HG03066 (cell line): ENCODE measurements around the gene DNAJB2.
"Not testable (repeated sequence)": the region's sequence is repeated elsewhere in the genome, so short reads cannot be mapped to it uniquely, and the experiment has no call there.

ENCODE experiments used
- ATAC-seq: cut with Tn5 transposase; IDR thresholded peaks from one replicate; pipeline ENCODE4 v1.9.1; 2021; ENCODE audit warnings: low read depth; ENCODE audit not compliant: unreplicated experiment

Gene DNAJB2

DNA sequence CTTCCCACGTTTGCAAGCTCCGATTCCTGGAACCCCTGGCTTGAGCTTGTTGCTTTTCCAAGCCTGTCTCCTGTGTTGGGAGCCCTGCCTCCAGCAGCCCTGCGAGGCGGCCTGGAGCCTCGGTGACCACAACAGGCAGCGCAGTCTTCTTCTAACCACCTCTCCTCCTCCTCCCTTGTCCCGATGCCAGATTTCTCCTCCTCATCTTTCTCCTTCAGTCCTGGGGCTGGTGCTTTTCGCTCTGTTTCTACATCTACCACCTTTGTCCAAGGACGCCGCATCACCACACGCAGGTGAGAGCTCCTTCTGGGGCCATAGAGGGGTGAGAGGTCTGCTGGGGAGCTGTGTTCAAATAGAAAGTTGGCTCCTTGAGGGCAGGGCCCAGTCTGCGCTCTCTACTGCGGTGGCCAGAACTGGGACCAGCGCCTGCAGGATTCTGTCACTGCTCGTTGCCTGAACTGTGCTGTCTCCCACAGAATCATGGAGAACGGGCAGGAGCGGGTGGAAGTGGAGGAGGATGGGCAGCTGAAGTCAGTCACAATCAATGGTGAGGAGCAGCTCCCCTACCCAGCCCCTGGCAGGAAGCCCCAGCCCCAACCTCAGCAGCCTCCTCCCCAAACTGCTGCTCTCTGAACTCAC, 3.9 kb downstream of the DNAJB2 start:
- ATAC-seq: no peak

DNA sequence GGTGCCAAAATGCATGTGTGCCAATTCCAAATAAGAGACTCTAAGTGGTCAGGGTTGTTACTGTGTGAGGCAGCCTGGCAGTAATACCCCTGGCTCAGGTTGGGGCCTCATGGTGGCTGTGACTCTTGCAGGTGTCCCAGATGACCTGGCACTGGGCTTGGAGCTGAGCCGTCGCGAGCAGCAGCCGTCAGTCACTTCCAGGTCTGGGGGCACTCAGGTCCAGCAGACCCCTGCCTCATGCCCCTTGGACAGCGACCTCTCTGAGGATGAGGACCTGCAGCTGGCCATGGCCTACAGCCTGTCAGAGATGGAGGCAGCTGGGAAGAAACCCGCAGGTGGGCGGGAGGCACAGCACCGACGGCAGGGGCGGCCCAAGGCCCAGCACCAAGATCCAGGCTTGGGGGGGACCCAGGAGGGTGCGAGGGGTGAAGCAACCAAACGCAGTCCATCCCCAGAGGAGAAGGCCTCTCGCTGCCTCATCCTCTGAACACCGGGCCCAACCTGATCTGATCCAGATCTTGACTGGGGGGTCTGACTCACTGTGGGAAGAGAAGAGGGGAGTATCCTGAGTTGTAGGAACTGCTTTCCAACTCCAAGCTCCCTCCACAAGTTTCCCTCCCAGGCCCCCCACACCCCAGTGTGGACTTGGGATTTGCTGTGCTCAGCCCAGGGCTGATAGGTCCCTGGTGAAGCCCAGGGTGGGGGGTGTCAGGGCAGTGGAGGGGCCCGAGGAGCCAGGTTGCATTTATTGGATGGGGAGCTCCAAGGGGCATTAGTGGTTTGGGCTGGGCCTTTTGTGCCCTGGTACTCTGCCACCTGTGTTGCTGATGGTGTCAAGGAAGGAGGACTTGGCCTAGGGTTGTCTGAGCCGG, 5.6 kb downstream of the DNAJB2 start:
- ATAC-seq: no peak

DNA sequence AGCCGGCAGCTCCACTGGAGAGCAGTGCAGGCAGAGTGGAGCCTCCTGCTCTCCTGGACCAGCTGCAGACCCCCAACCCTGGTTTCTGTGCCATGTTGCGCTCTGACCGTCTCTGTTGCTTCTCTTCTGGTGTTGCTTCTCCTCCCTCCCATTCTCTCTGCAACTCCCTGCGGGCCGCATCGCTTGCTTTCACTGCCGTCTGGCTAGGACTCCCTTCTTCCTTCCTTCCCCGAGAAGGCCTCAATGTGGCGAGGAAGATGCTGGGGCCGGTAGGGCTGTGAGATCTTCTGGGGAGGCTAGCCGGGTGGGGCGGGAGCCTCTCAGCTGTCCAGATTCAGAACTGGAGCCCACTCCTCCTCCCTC, 6.2 kb downstream of the DNAJB2 start:
- ATAC-seq: no peak

DNA sequence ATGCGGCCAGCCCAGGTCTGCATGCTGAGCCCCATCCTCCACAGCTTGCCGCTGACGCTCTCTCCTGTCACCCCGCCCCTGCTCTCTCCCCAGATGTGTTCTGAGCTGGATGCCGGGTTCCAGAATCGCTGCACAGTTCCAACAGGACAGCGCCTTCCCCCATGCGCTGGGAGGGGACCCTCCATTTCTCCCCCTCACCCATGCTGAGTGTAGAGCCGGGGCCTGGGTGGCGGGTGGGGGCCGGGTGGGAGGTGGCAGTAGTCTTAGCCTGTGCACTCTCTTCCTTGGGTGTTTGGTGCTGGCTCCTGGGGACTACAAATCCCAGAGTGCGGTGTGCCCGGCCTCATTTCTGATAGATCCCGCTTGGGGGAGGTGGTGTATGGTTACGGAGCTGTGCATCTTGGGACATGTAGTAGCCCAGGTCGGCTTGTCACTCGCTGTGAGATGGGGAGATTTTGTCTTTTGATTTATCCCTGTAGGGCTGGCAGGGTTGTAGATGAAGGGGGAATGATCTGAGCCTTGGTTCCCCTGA, 6.8 kb downstream of the DNAJB2 start:
- ATAC-seq: no peak

DNA sequence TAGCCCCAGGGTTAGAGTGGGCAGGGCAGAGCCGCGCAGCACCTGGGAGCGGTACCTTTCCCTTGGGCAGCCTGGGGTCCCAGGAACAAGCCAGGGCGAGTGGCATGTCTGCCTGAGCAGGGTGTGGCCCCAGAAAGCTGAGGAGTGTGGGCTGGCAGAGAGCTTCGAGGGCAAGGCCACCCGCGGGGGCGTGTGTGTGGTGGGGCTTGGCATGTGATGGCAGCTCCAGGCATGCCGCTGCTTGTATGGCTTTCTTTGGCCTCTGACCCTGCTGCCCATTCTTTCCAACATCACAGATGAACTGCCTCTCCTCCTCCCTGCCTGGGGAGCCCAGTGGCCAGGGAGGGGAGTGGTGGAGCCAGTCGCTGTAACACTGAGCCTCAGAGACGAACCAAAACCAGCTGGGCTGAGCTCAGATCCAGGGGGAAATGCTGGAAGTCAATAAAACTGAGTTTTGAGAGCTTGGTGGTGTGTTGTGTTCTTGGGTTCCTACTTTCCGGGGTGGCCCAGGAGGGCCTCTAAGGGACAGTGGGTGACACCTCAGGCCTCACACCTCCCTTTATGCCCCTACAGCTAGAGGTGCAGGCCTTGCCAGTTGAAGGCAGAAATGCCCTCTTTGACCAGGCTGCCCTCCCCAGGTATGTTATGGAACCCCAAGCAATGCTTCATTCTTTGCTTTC, 7.4 kb downstream of the DNAJB2 start:
- no peak for ATAC-seq

DNA sequence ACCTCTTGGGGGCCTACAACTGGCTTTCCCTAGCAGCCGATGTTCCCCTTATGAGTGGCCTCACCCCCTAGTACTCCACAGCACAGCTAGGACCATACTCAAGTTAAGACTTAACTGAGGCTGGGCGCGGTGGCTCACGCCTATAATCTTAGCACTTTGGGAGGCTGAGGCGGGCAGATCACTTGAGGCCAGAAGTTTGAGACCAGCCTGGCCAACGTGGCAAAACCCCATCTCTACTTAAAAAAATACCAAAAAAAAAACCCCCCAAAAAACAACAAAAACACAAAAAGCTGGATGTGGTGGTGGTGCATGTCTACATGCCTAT, 7.9 kb downstream of the DNAJB2 start:
- not testable (repeated sequence) for ATAC-seq

DNA sequence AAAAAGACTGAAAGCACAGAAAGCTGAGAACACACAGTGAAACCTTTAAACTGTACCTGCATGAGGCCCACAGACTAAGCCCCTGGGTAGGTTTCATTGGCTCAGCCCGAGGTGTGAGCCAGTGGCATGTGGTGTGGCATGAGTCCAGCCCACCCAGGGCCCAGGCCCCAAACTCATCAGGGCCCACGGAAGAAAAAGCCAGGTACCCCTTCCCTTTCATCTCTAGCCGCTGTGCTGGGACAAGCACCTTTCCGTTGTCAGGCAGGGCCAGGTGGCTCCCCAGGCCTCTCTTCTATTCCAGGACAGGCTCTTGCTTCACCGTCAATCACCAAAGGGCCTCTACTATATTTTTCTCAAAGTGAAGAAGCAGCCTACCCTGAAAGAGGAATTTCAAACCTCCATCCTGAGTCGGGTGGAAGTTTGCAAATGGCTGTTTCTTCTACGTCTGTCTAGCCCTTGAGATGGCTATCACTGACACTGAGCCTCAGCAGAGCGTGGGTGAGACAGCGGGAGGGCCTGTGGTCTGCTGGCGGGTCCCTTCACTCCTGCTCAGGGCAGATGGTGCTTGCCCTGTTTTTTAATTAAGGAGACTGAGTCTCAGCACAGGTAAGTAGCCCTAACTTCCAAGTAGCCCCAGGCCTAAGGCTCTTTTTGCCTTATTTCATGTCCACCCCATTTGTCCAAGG, 8.6 kb downstream of the DNAJB2 start:
- ATAC-seq: no peak

DNA sequence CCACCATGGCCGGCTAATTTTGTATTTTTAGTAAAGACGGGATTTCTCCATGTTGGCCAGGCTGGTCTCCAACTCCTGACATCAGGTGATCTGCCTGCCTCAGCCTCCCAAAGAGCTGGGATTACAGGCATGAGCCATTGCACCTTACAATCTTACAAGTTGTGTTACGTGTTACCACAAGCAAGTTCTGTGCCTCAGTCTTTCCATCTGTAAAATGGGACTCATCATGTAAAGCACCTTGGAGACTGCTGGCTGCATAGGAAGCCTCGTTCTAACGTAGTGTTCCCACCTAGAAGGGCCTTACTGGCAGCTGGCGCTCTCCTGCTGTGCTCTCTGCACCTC, 10.0 kb downstream of the DNAJB2 start:
- ATAC-seq: no peak

DNA sequence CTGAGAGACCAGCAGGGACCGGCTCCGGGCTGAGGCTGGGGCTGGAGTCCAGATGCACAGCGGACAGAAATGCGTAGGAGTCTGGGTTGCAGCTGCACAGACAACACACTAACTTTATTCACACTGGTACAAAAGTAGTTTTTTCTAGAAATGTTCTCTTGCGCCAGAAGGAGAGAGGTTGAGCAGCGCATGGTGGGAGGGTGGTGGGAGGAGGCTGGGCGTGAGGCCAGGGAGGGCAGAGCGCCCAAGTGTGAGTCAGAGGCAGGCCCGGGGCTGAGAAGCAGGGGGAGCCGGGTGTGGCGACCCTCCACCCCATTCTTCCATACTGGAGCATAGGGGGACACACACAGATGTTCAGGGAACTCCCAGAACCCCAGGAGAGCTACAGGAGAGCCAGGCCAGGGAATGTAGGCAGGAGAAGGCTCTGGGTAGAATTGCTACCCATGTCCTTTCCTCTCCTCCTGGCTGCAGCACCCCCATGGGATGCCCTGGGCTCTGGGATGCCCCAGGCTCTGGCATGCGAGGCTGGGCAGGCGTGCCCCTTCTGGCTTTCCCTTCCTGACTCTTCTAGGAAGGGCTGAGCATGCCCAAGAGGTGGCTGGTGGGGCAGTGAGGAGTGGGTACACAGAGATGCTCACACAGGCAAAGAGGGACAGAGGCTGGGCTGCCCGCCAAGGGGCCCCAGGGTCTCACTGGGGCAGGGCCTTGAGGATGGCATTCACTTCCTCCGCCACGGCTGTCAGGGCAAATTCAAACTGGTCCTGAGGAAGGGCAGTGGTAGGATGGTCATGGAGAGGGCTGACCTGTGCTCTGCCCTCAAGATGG, 10.6 kb downstream of the DNAJB2 start:
- no peak for ATAC-seq

DNA sequence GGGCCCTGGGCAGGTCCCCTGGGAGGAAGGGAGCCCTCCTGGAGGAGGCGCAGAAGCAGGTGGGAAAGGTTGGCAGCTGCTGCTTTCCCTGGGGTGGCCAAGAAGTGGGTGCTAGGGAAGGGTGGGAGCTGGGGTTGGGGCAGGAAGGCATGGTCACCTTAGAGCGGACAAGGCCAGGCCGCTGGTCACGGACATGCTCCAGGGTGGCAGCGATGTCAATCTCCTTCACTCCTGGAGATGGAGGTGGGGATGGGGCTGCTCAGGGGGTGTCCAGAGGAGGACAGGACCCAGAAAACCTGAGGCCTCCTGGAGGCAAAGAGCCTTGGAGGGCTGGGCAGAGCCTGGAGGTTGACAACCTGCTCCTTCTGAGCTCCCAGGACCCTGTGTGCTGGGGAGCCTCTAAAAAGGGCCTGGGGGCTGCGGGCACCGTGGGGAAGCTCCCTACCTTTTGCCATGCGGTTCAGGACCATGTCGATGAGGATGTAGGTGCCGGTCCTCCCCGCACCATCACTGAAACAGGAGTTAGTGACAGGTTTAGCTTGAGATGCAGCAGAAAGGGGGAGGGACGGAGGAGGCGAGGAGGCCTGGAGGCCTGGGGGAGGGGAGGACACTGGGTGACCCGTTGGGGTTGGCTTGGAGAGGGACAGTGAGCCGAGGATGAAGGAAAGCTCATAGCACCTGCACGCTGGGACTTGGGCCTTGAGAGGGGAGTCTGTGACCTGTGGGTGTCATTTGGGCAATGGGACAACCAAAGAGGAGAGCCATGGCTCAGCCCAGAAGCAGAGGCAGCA, 11.4 kb downstream of the DNAJB2 start:
- no peak for ATAC-seq

DNA sequence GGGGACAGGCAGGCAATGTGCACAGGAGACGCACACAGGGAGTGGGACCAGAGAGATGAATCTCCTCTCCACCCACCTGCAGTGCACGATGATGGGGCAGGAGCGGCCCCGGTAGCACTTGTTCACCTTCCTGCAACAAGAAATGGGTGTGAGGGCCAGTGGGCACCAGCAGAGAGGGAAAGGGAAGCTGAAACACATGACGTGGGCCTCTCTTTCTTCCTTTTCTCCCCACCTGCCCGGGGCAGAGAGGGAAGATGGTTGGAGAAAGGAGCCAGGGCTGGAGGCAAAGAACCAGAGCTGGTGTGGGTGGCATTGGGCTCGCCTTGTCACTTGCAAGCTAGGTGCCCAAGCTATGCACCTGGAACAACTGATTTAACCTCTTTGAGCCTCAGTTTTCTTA, 12.2 kb downstream of the DNAJB2 start:
- ATAC-seq: no peak

DNA sequence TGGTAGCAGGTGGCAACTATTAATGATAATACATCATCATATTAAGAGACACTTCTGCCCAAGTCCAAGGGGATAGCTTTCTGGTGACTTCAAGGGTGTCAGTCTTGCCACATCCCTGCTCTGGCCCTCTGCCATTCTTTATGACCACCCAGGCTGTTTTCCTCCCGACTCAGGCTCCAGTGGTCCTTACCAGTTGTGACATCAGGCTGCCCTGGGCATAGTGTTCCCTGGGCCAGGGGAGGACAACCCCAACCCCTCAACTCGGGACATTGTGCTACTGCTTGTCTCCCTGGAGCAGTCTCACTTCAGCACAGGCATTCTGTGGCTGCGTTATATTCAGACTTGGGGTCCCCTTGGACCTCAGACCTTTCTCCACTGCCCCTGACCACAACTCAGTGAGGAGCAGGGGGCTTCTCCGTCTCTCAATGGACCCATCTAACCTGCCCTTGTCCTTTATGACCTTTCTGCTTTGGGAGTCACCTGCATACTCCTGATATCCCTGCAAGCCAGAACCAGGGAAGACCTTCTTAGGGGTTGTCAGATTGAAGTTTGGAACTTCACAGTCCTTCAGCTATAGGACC, 12.8 kb downstream of the DNAJB2 start:
- ATAC-seq: no peak

DNA sequence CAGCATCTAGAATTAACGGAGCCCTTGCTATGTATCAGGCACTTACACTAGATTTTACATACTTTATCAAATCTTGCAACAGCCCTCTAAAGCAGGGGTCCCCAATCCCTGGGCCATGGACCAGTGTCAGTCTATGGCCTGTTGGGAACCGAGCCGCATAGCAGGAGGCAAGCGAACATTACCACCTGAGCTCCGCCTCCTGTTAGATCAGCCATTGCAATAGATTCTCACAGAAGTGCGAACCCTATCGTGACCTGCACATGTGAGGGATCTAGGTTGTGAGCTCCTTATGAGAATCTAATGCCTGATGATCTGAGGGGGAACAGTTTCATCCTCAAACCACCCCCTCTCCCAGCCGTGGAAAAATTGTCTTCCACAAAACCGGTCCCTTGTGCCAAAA, 13.4 kb downstream of the DNAJB2 start:
- ATAC-seq: no peak

DNA sequence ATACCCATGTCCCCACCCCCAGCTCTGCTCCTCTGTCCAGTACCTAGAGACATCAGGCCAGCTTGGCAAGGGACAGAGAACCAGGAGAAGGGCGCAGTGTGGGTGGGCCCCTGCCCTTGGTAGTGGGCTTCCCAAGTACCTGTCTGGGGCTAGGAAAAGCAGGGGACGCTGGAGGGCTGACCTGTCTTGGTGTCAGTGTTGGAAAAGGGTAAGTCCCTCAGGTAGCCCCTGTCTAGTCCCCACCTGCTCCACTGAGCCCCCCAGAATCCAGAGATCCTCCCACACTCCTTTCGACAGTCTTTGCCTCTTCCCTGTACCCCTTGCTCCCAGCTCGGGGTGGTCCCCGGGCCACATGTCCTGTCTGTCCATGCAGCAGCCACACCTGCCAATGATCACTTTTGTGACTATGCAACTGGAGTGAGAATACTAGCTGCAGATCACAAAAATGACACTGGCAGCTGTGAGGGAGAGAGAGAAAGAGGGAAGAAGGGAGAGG, 14.6 kb downstream of the DNAJB2 start:
- ATAC-seq: no peak

DNA sequence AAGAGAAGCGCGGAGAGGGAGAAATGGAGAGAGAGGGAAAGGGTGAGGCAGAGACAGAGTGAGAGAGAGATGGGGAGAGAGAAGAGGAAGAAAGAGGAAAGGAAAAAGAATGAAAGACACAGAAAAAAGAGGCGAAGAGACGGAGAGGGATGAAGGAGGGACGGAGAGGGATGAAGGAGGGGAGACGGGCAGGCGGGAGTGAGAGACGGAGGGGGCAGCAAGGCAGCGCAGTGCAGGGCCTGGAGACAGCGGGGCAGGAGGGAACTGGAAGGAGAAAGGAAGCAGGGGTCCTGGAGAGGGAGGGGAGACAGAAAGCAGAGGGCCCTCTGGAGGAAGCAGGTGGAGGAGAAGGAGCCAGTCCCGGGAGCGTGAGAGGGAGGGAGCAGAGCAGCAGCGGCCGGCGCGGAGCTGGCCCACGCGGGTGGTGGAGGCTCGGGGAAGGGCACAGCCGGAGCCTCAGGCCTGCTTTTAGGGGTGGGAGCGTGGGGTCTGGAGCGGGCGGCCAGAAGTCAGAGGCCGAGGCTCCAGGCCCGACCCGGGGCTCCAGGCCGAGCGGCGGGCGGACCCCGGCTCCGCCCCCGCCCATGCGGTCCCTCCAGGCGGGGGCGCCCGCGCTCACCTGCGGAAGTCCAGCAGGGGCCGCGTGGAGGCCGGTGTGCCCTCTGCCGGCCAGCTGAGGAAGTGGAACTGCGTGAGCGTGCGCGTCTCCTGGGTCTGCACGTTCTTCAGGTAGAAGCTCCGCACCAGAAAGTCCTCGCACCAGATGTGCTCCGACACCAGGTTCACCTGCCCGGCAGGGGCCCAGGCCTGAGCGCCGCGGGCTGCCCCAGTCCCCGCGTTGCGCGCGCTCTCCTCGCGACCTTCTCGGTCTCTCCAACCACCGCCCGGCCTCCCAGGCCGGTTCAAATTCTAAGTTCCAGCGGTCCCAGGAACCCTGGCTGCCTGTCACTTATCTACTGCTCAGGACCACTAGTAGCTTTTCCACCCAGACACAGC, 15.5 kb downstream of the DNAJB2 start:
- peak; percentile 73 for ATAC-seq

DNA sequence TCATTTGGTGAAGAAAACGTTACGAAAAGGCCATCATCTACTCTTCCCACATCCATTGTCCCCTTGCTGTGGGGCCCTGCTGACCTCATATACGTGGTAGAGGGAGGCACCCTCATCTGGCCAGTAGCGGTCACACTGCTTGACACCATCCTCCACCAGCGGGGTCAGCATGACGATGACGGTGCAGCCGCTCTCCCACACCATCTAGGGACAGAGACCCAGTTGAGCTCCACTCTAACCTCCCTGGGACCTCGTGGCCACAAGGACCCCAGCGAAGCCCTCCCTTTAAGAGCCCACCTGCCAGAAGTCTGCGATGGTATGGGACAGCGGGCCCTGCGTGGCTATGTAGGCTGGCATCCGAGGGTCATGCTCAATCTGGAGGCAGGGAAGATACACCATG, 17.0 kb downstream of the DNAJB2 start:
- ATAC-seq: no peak

DNA sequence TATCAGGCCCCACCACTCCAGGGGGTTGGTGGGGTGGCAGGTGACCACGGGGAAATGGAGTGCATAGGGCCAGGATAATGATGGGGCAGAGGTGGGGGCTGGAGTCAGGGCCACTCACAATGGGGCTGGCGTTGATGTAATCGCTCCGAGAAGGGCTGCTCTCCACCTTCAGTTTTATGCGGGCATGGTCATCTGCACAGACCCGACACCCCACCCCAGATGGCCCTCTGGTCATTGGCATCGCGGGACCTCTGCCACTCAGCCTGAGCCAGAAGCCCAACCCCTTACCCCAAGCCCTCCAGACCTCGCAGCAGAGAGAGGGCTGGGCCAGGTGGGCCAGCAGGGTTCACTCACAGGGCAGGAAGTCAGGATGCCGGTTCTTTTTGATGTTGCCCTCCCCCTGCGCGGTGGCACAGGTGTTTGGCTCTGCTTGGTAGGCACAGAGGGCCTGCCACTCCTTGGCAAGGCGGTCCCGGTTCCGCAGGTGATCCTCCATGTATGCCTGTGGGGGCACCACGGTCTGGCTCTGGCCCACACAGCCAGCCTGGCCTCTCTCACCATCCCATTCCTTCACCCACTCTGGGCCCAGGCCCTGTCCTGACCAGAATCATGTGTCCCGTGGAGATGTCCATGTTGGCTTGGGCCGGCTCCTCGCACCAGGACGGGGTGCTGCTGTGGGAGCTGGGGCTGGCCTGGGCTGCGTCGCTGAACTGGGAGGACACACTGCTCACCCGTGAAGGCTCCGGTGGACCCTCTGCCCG, 17.6 kb downstream of the DNAJB2 start:
- ATAC-seq: no peak
